Esophagus (tissue), 2 donors: ENCODE results near the gene MTMR12. TPM values are rescaled to one million over a fixed set of nuclear protein-coding genes. Genes with fewer than 3 reads are reported as not detected.
"Not testable (repeated sequence)": the region's sequence is repeated elsewhere in the genome, so short reads cannot be mapped to it uniquely, and the experiment has no call there.

Source experiments
- H3K27ac ChIP-seq, 2 donors: one replicate each; pipeline ENCODE4 v1.5.1; 2013; ENCODE audit warnings: low read depth in 2 of 2, mild to moderate bottlenecking in 2 of 2, inconsistent platforms in 1 of 2, low read length in 1 of 2, moderate library complexity in 1 of 2
- H3K27me3 ChIP-seq, 2 donors: one replicate each; pipeline ENCODE4 v1.6.1; 2013; ENCODE audit warnings: low read length in 2 of 2, control low read depth in 1 of 2, mild to moderate bottlenecking in 1 of 2; ENCODE audit not compliant: insufficient read depth in 2 of 2, control insufficient read depth in 1 of 2
- H3K36me3 ChIP-seq, 2 donors: one replicate each; pipeline ENCODE4 v1.6.1; 2013; ENCODE audit warnings: low read length in 1 of 2; ENCODE audit not compliant: control insufficient read depth in 2 of 2, insufficient read depth in 2 of 2
- H3K4me1 ChIP-seq, 2 donors: one replicate each; pipeline ENCODE4 v1.6.1; 2013; ENCODE audit warnings: low read length in 1 of 2; ENCODE audit not compliant: control insufficient read depth in 2 of 2, insufficient read depth in 2 of 2
- H3K4me3 ChIP-seq, 2 donors: one replicate each; pipeline ENCODE4 v1.5.1; 2013; ENCODE audit warnings: low read length in 2 of 2, mild to moderate bottlenecking in 2 of 2, low read depth in 1 of 2, moderate library complexity in 1 of 2
- H3K9me3 ChIP-seq, 2 donors: one replicate each; pipeline ENCODE4 v1.6.1; 2013; ENCODE audit warnings: mild to moderate bottlenecking in 2 of 2, low read depth in 1 of 2, low read length in 1 of 2, moderate library complexity in 1 of 2; ENCODE audit not compliant: control insufficient read depth in 2 of 2, insufficient read depth in 1 of 2
- WGBS, 2 donors: extraction: QIAGEN DNeasy Blood & Tissue Kit; methylation state at CpG; one replicate each; pipeline ENCODE4 v1.1.7; 2013; 5-methylcytosine and 5-hydroxymethylcytosine counted together
- polyA plus RNA-seq, 2 donors: library from polyadenylated mRNA; stranded (reverse); fragments of 200-250 nt; gene quantifications; one replicate each; pipeline ENCODE4 v1.2.3, GENCODE V29; 2013
- donor health status: healthy with polysubstance abuse.
- donor health status: Bipolar disorder and iron deficiency.

Gene MTMR12
- polyA plus RNA-seq, 2 donors, result 5.2 to 8.2 TPM

DNA sequence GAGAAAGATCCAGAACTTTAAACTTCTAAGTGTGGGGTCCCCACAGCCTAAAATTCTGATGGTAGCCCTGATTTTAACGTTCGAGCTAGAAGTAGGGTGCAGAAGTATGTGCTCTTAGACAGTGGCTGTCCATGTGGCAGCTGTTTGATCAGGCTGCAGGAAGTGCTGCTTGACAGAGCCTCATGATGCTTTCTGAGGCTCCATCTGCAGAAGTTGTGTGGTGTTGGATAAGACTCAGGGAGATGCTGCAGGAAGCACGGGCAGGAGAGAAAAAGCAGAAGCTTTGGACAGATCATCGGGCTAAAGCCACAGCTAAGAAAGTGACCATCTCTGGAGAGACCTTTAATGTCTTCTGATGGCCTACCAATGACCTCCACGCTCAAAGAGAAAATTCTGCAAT, 8.1 kb downstream of the MTMR12 start:
- Histone ChIP-seq H3K4me1 (no peaks in the 10 kb centered on the region), H3K27ac (no peak overlapping the region), H3K9me3 (no peaks in the 10 kb centered on the region), H3K36me3 (peaks cover 2 to 3% of the 10 kb centered on the region in 2 donors), H3K4me3 (no peak overlapping the region), H3K27me3 (no peaks in the 10 kb centered on the region)
- 72 to 74% methylated on average over 5 of the region's 5 CpGs for WGBS, 2 donors

DNA sequence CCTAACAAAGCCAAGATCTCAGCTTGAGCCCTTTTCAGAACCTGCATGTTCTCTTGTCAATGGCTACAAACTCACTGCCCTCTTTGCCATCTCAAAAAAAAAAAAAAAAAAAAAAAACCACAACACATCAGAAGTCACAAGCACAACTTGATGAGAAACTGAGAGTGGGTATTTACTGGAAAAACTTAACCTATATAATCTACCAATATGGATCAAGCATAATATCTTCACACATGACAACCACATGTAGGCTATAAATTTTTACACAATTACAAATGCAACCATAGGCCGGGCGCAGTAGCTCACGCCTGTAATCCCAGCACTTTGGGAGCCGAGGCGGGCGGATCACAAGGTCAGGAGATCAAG, 9.0 kb downstream of the MTMR12 start:
- 94 to 97% methylated on average over 6 of the region's 6 CpGs for WGBS, 2 donors
- peaks cover 2 to 4% of the 10 kb centered on the region in 2 donors for H3K36me3 ChIP-seq
- no peak overlapping the region for H3K27ac ChIP-seq
- no peaks in the 10 kb centered on the region for H3K27me3 ChIP-seq
- no peaks in the 10 kb centered on the region for H3K4me1 ChIP-seq
- no peaks in the 10 kb centered on the region for H3K9me3 ChIP-seq
- H3K4me3 ChIP-seq, result no peak overlapping the region

GRCh38 chr5:32302835-32303754, 9.6 kb downstream of the MTMR12 start:
- WGBS, 2 donors, result 48 to 51% methylated on average over 7 of the region's 7 CpGs
- H3K4me1 ChIP-seq, result peaks cover 1 to 5% of the 10 kb centered on the region in 2 donors
- H3K27me3 ChIP-seq, result no peaks in the 10 kb centered on the region
- H3K27ac ChIP-seq, result no peak overlapping the region
- H3K4me3 ChIP-seq, result no peak overlapping the region
- H3K9me3 ChIP-seq, result no peaks in the 10 kb centered on the region
- H3K36me3 ChIP-seq, result peaks cover 2 to 4% of the 10 kb centered on the region in 2 donors

DNA sequence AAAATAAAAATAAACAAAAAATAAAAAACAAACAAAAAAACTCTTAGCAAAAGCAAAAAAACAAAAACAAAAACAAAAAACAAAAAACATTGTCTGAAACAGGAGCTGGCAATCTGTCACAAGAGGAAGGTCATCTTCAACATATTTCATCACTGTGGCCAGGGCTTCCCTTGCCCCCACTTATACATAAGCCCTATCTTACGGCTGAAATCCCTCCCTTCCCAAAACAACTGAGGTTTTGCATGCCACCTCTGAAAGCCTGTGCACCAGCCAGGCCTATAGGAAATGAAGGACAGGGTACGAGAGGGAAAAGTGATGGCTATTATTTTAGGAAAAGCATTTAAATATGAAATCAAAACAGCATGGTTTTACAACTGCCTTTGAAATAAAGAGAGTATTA, 10.8 kb downstream of the MTMR12 start:
- no peaks in the 10 kb centered on the region for H3K9me3 ChIP-seq
- no peak overlapping the region for H3K4me3 ChIP-seq
- no peak overlapping the region for H3K27ac ChIP-seq
- H3K4me1 ChIP-seq, result peaks cover 6 to 9% of the 10 kb centered on the region in 2 donors
- H3K27me3 ChIP-seq, result no peaks in the 10 kb centered on the region
- peaks cover 2 to 4% of the 10 kb centered on the region in 2 donors for H3K36me3 ChIP-seq
- 83 to 94% methylated on average over 2 of the region's 2 CpGs for WGBS, 2 donors

GRCh38 chr5:32299059-32299677, 13.6 kb downstream of the MTMR12 start:
- WGBS, 2 donors, result 85 to 93% methylated on average over 4 of the region's 4 CpGs
- H3K27me3 ChIP-seq, result no peaks in the 10 kb centered on the region
- H3K36me3 ChIP-seq, result peaks cover 2 to 7% of the 10 kb centered on the region in 2 donors
- peaks cover 6 to 9% of the 10 kb centered on the region in 2 donors for H3K4me1 ChIP-seq
- H3K9me3 ChIP-seq, result no peaks in the 10 kb centered on the region
- no peak overlapping the region for H3K4me3 ChIP-seq
- no peak overlapping the region for H3K27ac ChIP-seq

DNA sequence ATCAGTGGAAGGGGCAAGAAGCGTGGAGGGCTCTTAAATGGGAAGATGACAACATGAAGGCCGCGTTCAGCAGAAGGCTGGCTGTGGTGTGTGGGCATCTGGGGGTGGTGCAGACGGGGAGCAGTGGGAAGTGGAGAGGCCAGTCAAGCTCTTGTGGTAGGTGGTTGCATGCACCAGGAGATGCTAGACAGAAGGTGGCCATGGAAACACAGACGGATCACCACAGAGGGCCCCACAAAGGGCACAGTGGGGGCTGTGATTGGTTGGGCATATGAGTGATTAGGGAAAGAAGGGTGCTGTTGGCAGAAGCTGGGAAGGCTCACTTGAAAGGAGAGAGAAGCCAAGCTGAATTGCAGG, 14.7 kb downstream of the MTMR12 start:
- Histone ChIP-seq H3K27me3 (no peaks in the 10 kb centered on the region), H3K4me3 (no peak overlapping the region), H3K9me3 (no peaks in the 10 kb centered on the region), H3K4me1 (peaks cover 6 to 9% of the 10 kb centered on the region in 2 donors), H3K27ac (peak overlapping the region in 1 of 2 donors; percentile 38), H3K36me3 (peaks cover 2 to 7% of the 10 kb centered on the region in 2 donors)
- 54 to 74% methylated on average over 5 of the region's 5 CpGs for WGBS, 2 donors

DNA sequence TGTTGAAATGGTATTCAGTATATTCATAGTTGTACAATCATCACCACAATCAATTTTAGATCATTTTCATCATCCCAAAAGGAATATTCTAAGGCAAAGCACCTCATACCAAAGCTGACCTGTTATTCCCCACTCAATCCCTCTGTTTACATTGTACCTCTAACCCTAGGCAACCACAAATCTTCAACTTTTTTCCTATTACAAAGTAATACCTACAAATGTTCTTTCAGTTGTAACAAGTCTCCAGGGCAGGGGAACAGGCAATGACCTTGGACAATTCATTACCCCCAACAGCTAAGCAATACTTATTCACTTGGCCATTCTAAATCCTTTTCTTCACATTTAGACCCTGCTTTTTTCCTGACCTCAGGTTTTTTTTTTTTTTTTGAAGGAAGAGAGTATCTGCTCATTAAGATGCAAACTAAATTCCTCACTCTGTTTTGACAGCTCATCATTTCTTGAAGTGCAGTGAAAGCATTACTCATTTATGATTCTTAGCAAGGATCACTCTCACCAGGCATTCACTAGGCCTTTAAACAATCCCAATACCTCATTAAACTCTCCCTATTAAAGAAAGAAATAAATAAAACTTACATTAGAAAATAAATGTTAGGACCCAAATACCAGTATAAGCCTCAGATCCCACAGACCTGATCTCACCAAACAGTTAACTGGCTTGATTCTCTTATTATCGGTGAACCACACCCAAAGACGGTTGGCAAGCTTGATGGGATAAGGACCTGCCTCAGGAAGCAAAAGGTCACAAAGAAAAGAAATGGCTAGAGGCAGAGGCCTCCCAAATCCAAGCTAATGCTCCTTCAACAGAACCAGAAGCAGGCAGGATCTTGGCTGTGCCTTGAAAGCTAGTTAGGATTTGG, 15.3 kb downstream of the MTMR12 start:
- Histone ChIP-seq H3K4me3 (no peak overlapping the region), H3K9me3 (no peaks in the 10 kb centered on the region), H3K27ac (peak overlapping the region in 1 of 2 donors; percentile 38), H3K36me3 (peaks cover 2 to 7% of the 10 kb centered on the region in 2 donors), H3K27me3 (no peaks in the 10 kb centered on the region), H3K4me1 (peaks cover 6 to 9% of the 10 kb centered on the region in 2 donors)
- WGBS, 2 donors, result 33 to 37% methylated on average over 2 of the region's 2 CpGs

DNA sequence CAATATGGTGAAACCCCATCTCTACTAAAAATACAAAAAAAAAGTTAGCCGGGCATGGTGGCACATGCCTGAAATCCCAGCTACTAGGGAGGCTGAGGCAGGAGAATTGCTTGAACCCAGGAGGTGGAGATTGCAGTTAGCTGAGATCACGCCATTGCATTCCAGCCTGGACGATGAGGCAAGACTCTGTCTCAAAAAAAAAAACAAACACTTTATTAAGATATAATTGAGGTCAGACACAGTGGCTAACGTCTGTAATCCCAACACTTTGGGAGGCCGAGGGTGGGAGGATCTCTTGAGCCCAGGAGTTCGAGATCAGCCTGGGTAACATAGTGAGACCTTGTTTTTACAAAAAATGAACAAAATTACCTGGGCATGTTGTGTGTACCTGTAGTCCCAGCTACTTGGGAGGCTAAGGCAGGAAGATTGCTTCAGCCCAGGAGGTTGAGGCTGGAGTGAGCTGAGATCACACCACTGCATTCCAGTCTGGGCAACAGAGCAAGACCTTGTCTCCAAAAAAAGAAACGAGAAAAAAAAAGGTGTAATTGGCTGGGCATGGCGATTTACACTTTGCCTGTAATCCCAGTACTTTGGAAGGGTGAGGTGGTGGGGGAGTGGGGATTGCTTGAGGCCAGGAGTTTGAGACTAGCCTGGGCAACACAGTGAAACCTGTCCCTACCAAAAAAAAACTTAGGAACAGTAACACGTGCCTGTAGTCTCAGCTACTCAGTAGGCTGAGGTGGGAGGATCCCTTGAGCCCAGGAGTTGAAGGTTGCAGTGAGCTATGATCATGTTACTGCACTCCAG, 16.6 kb downstream of the MTMR12 start:
- H3K9me3 ChIP-seq, H3K36me3 ChIP-seq, H3K27me3 ChIP-seq, H3K27ac ChIP-seq, H3K4me3 ChIP-seq: not testable (repeated sequence)
- peaks cover 6 to 12% of the 10 kb centered on the region in 2 donors for H3K4me1 ChIP-seq
- WGBS, 2 donors, result 71 to 76% methylated on average over 9 of the region's 9 CpGs

GRCh38 chr5:32291591-32291990, 21.1 kb downstream of the MTMR12 start:
- Histone ChIP-seq H3K27ac (no peak overlapping the region), H3K4me3 (no peak overlapping the region), H3K36me3 (peaks cover 0 to 6% of the 10 kb centered on the region in 2 donors), H3K27me3 (no peaks in the 10 kb centered on the region), H3K4me1 (peaks cover 0 to 4% of the 10 kb centered on the region in 2 donors), H3K9me3 (no peaks in the 10 kb centered on the region)
- WGBS, 2 donors, result 94 to 95% methylated on average over 7 of the region's 7 CpGs
